K562 (cell line): ENCODE results near the gene RARA. TPM values are rescaled to one million over a fixed set of nuclear protein-coding genes. Genes with fewer than 3 reads are reported as not detected.

ENCODE experiments used
- CREM ChIP-seq: IDR thresholded peaks from 2 replicates; pipeline ENCODE4 v1.6.1; 2014; ENCODE audit warnings: antibody characterized with exemption, low read depth
- CTBP1 ChIP-seq: fragments of 450-650 bp; IDR thresholded peaks from 2 replicates; pipeline ENCODE4 v1.6.1; 2016; ENCODE audit warnings: borderline replicate concordance
- CXXC5 ChIP-seq: fragments of 250-450 bp; sonication (Bioruptor Pico); IDR thresholded peaks from 2 replicates; pipeline ENCODE4 v1.8.0; 2022; ENCODE audit warnings: inconsistent platforms, mild to moderate bottlenecking, moderate library complexity
- EHMT2 ChIP-seq: fragments of 450-650 bp; IDR thresholded peaks from 2 replicates; pipeline ENCODE4 v1.6.1; 2018; ENCODE audit warnings: antibody characterized with exemption
- HCFC1 ChIP-seq: IDR thresholded peaks from 2 replicates; pipeline ENCODE4 v1.6.1; 2012; ENCODE audit warnings: low read depth, low read length, improper control_type of control experiment
- LCOR ChIP-seq: sonication (generic); formaldehyde crosslinking; IDR thresholded peaks from 2 replicates; pipeline ENCODE4 v1.8.0; 2022; ENCODE audit warnings: mild to moderate bottlenecking, missing genetic modification reagents
- NR2F6 ChIP-seq: fragments of 450-650 bp; formaldehyde crosslinking; IDR thresholded peaks from 2 replicates; pipeline ENCODE4 v1.4.0; 2020; ENCODE audit warnings: mild to moderate bottlenecking
- PHF8 ChIP-seq: fragments of 200-600 bp; sonication (generic); IDR thresholded peaks from 2 replicates; pipeline ENCODE4 v1.6.1; 2012; ENCODE audit warnings: mixed run types, mild to moderate bottlenecking, inconsistent platforms, low read length, moderate library complexity, borderline replicate concordance
- PKNOX1 ChIP-seq: fragments of 450-650 bp; IDR thresholded peaks from 2 replicates; pipeline ENCODE4 v1.6.1; 2016
- SMARCB1 ChIP-seq: IDR thresholded peaks from 2 replicates; pipeline ENCODE4 v1.6.1; 2011; ENCODE audit warnings: improper control_type of control experiment, low read depth; ENCODE audit not compliant: insufficient read length
- STAG1 ChIP-seq: sonication (generic); formaldehyde crosslinking; IDR thresholded peaks from 2 replicates; pipeline ENCODE4 v1.5.0; 2020; ENCODE audit warnings: missing genetic modification reagents, borderline replicate concordance
- TCF7L2 ChIP-seq: fragments of 150-350 bp; IDR thresholded peaks from 2 replicates; pipeline ENCODE4 v1.6.1; 2016; ENCODE audit warnings: low read depth, mild to moderate bottlenecking, low read length, moderate library complexity
- U2AF1 ChIP-seq: fragments of 200-400 bp; formaldehyde crosslinking; optimal IDR thresholded peaks from 2 replicates; pipeline ENCODE3; 2017; ENCODE audit warnings: mild to moderate bottlenecking, low read depth, low read length, moderate library complexity
- ZEB2 ChIP-seq: fragments of 450-650 bp; IDR thresholded peaks from 2 replicates; pipeline ENCODE4 v1.6.1; 2016
- polyA plus RNA-seq, 8 experiments: library from polyadenylated mRNA; depleted of rRNA in 4 of 8; stranded (reverse) in 5 of 8; unstranded in 3 of 8; fragments of >200 nt; fragmentation: Nextera tagmentation in 2 of 8; fragmentation: Illumina TruSeq in 1 of 8; extraction: Ambion mirVana in 2 of 8; extraction: Trizol in 1 of 8; gene quantifications; 2 replicates each; pipeline versions ENCODE4 v1.2.1 to v1.2.3, GENCODE V29; 2011 to 2014; ENCODE audit warnings: inconsistent platforms in 1 of 8, missing spikeins in 1 of 8
- total RNA-seq, 7 experiments: library from RNA; depleted of rRNA in 6 of 7; stranded (reverse); fragments of >200 nt in 6 of 7; fragmentation: Illumina TruSeq in 2 of 7; extraction: Trizol in 2 of 7; gene quantifications; 2 replicates each; pipeline versions ENCODE4 v1.2.1 to v1.2.3, GENCODE V29; 2011 to 2021; ENCODE audit warnings: low replicate concordance in 1 of 7
- TF ChIP-seq, protein P1 (sequence below), 2 experiments: fragments of 200-800 bp in 1 of 2; sonication (Bioruptor generic) in 1 of 2; sonication (generic) in 1 of 2; formaldehyde crosslinking in 1 of 2; IDR thresholded peaks in 1 of 2; conservative IDR thresholded peaks in 1 of 2; 2 replicates each; pipeline versions ENCODE4 v1.5.0 to v1.6.1; 2016 to 2020; ENCODE audit warnings: missing compliant biosample characterization in 1 of 2, missing genetic modification characterization in 1 of 2, missing genetic modification reagents in 1 of 2
- TF ChIP-seq, protein P2 (sequence below), 2 experiments: fragments of 450-650 bp; formaldehyde crosslinking in 1 of 2; IDR thresholded peaks; 2 replicates each; pipeline versions ENCODE4 v1.4.0 to v1.6.1; 2014 to 2020; ENCODE audit warnings: mild to moderate bottlenecking in 2 of 2, borderline replicate concordance in 1 of 2, low read depth in 1 of 2
- TF ChIP-seq, protein P3 (sequence below): fragments of 450-650 bp; formaldehyde crosslinking; IDR thresholded peaks from 2 replicates; pipeline ENCODE4 v1.4.0; 2022; ENCODE audit warnings: mild to moderate bottlenecking, moderate library complexity

The RARA gene
- total and polyA plus RNA-seq, 9 of the 15 experiments (the other 6 are each of a cell fraction or from before 2014, with no cell fraction given) = 0.10 to 28.0 (median 7.9) TPM

GRCh38 chr17:40362696-40363110, 53.7 kb downstream of the RARA start (continued):
- TF ChIP-seq, protein P1, sequence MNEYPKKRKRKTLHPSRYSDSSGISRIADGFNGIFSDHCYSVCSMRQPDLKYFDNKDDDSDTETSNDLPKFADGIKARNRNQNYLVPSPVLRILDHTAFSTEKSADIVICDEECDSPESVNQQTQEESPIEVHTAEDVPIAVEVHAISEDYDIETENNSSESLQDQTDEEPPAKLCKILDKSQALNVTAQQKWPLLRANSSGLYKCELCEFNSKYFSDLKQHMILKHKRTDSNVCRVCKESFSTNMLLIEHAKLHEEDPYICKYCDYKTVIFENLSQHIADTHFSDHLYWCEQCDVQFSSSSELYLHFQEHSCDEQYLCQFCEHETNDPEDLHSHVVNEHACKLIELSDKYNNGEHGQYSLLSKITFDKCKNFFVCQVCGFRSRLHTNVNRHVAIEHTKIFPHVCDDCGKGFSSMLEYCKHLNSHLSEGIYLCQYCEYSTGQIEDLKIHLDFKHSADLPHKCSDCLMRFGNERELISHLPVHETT (CRISPR knock-in tag; conservative IDR thresholded peaks at IDR 0.05 in 1 of 2, IDR thresholded peaks at IDR 0.05 in 1 of 2) = no peak; a peak in 1 of 4 replicates
- TF ChIP-seq TCF7L2 = no peak
- TF ChIP-seq EHMT2 = no peak
- peak; percentile 52; the same call in 1 of the 2 replicates for TF ChIP-seq LCOR (CRISPR knock-in tag)
- TF ChIP-seq PKNOX1 = 0 out of 2 replicates have a peak, but pooled peaks have one; percentile 8
- peak; percentile 82 for TF ChIP-seq CXXC5
- no peak for TF ChIP-seq SMARCB1
- no peak for TF ChIP-seq NR2F6 (CRISPR knock-in tag)
- TF ChIP-seq CREM = peak; percentile 72
- TF ChIP-seq, protein P2, sequence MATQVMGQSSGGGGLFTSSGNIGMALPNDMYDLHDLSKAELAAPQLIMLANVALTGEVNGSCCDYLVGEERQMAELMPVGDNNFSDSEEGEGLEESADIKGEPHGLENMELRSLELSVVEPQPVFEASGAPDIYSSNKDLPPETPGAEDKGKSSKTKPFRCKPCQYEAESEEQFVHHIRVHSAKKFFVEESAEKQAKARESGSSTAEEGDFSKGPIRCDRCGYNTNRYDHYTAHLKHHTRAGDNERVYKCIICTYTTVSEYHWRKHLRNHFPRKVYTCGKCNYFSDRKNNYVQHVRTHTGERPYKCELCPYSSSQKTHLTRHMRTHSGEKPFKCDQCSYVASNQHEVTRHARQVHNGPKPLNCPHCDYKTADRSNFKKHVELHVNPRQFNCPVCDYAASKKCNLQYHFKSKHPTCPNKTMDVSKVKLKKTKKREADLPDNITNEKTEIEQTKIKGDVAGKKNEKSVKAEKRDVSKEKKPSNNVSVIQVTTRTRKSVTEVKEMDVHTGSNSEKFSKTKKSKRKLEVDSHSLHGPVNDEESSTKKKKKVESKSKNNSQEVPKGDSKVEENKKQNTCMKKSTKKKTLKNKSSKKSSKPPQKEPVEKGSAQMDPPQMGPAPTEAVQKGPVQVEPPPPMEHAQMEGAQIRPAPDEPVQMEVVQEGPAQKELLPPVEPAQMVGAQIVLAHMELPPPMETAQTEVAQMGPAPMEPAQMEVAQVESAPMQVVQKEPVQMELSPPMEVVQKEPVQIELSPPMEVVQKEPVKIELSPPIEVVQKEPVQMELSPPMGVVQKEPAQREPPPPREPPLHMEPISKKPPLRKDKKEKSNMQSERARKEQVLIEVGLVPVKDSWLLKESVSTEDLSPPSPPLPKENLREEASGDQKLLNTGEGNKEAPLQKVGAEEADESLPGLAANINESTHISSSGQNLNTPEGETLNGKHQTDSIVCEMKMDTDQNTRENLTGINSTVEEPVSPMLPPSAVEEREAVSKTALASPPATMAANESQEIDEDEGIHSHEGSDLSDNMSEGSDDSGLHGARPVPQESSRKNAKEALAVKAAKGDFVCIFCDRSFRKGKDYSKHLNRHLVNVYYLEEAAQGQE (IDR thresholded peaks at IDR 0.05; ENCODE audit: borderline replicate concordance) = peak; percentile 84
- TF ChIP-seq, protein P2 (CRISPR knock-in tag; IDR thresholded peaks at IDR 0.05; ENCODE audit: low read depth) = no peak
- TF ChIP-seq STAG1 (CRISPR knock-in tag) = peak; percentile 56; the same call in 1 of the 2 replicates
- TF ChIP-seq U2AF1 = peak; percentile 73
- TF ChIP-seq, protein P3, sequence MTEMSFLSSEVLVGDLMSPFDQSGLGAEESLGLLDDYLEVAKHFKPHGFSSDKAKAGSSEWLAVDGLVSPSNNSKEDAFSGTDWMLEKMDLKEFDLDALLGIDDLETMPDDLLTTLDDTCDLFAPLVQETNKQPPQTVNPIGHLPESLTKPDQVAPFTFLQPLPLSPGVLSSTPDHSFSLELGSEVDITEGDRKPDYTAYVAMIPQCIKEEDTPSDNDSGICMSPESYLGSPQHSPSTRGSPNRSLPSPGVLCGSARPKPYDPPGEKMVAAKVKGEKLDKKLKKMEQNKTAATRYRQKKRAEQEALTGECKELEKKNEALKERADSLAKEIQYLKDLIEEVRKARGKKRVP (CRISPR knock-in tag) = no peak
- peak; percentile 64; the same call in 1 of the 2 replicates for TF ChIP-seq PHF8
- peak; percentile 24; the same call in 1 of the 2 replicates for TF ChIP-seq HCFC1
- TF ChIP-seq ZEB2 = no peak
- peak; percentile 89 for TF ChIP-seq CTBP1
